Stomach (tissue), 9 donors: Measurements from ENCODE around the gene DCST2. TPM values are rescaled to one million over a fixed set of nuclear protein-coding genes. Genes with fewer than 3 reads are reported as not detected.
A peak's percentile ranks its signal among the peaks of the same experiment; 100 is the strongest.

Experiments
- DNase-seq, 2 donors: peaks; one replicate each; pipeline versions ENCODE4 v3.0.0 to v3.0.0-alpha.2; 2013 to 2019
- H3K27ac ChIP-seq, 5 donors: fragments of 200-600 bp in 4 of 5; sonication (generic) in 4 of 5; one replicate each; pipeline ENCODE4 v1.5.1; 2013 to 2019; ENCODE audit warnings: mild to moderate bottlenecking in 1 of 5, moderate library complexity in 1 of 5
- H3K27me3 ChIP-seq, 3 donors: fragments of 200-600 bp; sonication (generic); one replicate each; pipeline ENCODE4 v1.5.1; 2017 to 2019; ENCODE audit warnings: mixed run types in 1 of 3
- H3K36me3 ChIP-seq, 4 donors: fragments of 200-600 bp; sonication (generic); 1 replicate in 3 of 4; 2 replicates in 1 of 4; pipeline ENCODE4 v1.5.1; 2016 to 2019
- H3K4me1 ChIP-seq, 4 donors: fragments of 200-600 bp; sonication (generic); one replicate each; pipeline ENCODE4 v1.5.1; 2016 to 2019
- H3K4me3 ChIP-seq, 4 donors: fragments of 200-600 bp; sonication (generic) in 3 of 4; one replicate each; pipeline ENCODE4 v1.5.1; 2016 to 2019; ENCODE audit warnings: mild to moderate bottlenecking in 1 of 4
- H3K9me3 ChIP-seq, 4 donors: fragments of 200-600 bp; sonication (generic); one replicate each; pipeline ENCODE4 v1.5.1; 2016 to 2019
- EP300 ChIP-seq: sonication (generic); formaldehyde crosslinking; IDR thresholded peaks from one replicate; pipeline ENCODE4 v1.6.1; 2017; ENCODE audit warnings: antibody characterized with exemption
- POLR2A ChIP-seq, 4 donors: fragments of 450-650 bp; IDR thresholded peaks; one replicate each; pipeline ENCODE4 v1.6.1; 2016; ENCODE audit warnings: antibody characterized with exemption in 4 of 4, control low read depth in 2 of 4, mild to moderate bottlenecking in 1 of 4, moderate library complexity in 1 of 4
- POLR2AphosphoS5 ChIP-seq, 3 donors: sonication (generic); formaldehyde crosslinking; IDR thresholded peaks; one replicate each; pipeline ENCODE4 v1.6.1; 2016; ENCODE audit warnings: antibody characterized with exemption in 3 of 3
- WGBS, 5 donors: extraction: QIAGEN DNeasy Blood & Tissue Kit in 3 of 5; methylation state at CpG; one replicate each; pipeline versions ENCODE4 v1.1.5 to v1.1.7; 2013 to 2018; 5-methylcytosine and 5-hydroxymethylcytosine counted together
- intact Hi-C: fragments of 100-400 bp; cut with DNase I; formaldehyde crosslinking; loops from one replicate; pipeline ENCODE4 v1.15.1; 2023; ENCODE audit warnings: low total_unique reads
- polyA plus RNA-seq, 3 donors: library from polyadenylated mRNA; stranded (reverse); fragments of 200-250 nt; gene quantifications; one replicate each; pipeline ENCODE4 v1.2.3, GENCODE V29; 2013
- total RNA-seq, 5 donors: library from RNA; depleted of rRNA; stranded (reverse); fragments of >200 nt; gene quantifications; one replicate each; pipeline versions ENCODE4 v1.1.0 to v1.2.3, GENCODE V29; 2014 to 2016
- TF ChIP-seq, protein P1 (sequence below), 7 experiments: fragments of 450-650 bp in 4 of 7; fragments of 200-600 bp in 3 of 7; sonication (generic) in 3 of 7; IDR thresholded peaks; one replicate each; pipeline ENCODE4 v1.5.1; 2016 to 2019; ENCODE audit warnings: antibody characterized with exemption in 7 of 7, control low read depth in 2 of 7, mild to moderate bottlenecking in 1 of 7
- donor health status: healthy with polysubstance abuse.
- donor health status: Bipolar disorder and iron deficiency.
- donor health status: healthy.

Gene DCST2
- total and polyA plus RNA-seq, 8 donors = 1.6 to 158 (median 6.4) TPM; not detected in 4

GRCh38 chr1:155044365-155044764 is 10.8 kb upstream of the DCST2 start:
- Histone ChIP-seq H3K4me1 (peaks cover 14 to 39% (median 32%) of the 10 kb centered on the region in 4 donors), H3K27ac (peak overlapping the region; percentile 53 to 81 (median 77)), H3K36me3 (no peaks in the 10 kb centered on the region), H3K9me3 (no peaks in the 10 kb centered on the region), H3K27me3 (no peaks in the 10 kb centered on the region), H3K4me3 (no peak overlapping the region)
- WGBS, 5 donors = 83 to 90% (median 87%) methylated on average over 6 of the region's 6 CpGs
- DNase-seq = no peak
- TF ChIP-seq, protein P1, sequence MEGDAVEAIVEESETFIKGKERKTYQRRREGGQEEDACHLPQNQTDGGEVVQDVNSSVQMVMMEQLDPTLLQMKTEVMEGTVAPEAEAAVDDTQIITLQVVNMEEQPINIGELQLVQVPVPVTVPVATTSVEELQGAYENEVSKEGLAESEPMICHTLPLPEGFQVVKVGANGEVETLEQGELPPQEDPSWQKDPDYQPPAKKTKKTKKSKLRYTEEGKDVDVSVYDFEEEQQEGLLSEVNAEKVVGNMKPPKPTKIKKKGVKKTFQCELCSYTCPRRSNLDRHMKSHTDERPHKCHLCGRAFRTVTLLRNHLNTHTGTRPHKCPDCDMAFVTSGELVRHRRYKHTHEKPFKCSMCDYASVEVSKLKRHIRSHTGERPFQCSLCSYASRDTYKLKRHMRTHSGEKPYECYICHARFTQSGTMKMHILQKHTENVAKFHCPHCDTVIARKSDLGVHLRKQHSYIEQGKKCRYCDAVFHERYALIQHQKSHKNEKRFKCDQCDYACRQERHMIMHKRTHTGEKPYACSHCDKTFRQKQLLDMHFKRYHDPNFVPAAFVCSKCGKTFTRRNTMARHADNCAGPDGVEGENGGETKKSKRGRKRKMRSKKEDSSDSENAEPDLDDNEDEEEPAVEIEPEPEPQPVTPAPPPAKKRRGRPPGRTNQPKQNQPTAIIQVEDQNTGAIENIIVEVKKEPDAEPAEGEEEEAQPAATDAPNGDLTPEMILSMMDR (IDR thresholded peaks at IDR 0.05) = no peak
- TF ChIP-seq POLR2A (IDR thresholded peaks at IDR 0.05) (no peak), EP300 (no peak), POLR2AphosphoS5 (IDR thresholded peaks at IDR 0.05) (no peak)
- intact Hi-C loops = no loop called here

DNA sequence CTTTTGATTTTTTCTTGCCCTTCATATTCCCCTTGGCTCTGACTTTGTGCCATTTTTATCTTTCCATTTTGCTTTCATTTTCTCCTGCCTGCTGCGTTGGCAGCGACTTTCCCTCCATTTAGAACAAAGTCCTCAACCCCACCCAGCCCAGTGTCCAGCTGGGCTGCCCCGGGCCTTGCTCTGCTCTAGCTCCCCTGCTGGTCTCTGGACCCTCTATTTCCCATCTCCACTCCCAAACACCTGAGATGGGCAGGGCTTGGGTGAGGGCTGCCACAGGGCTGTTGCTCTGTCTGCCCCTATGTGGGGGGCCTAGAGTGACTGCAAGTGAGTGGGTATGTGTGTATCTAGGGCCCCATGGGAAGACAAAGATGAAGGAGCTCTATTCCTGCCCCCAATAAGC is 10.2 kb upstream of the DCST2 start:
- Histone ChIP-seq H3K4me3 (no peak overlapping the region), H3K27ac (peak overlapping the region; percentile 53 to 81 (median 77))
- intact Hi-C loops = no loop called here

DNA sequence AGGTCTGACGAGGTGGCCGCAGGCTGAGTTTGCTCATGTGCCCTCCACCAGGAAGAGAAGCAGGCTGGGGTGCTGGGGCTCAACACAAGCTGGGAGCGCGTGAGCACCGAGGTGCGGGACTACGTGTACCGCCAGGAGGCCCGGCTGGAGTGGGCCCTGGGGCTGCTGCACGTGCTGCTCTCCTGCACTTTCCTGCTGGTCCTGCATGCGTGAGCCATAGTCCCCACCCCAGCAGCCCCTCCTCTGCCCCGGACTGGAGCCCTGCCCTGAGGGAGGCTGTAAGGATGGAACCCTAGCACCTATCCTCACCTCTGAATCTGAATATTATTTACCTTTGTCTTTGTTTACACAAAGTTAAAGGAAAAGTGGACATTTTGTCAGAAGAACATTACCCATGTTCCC is 9.7 kb upstream of the DCST2 start:
- DNase-seq = peak; percentile 55 to 76

More for the DNA sequence above, 10.2 kb upstream of the DCST2 start:
- WGBS, 5 donors = 29 to 75% (median 47%) methylated on average over 3 of the region's 3 CpGs
- Histone ChIP-seq H3K4me1 (peaks cover 17 to 39% (median 32%) of the 10 kb centered on the region in 4 donors), H3K9me3 (no peaks in the 10 kb centered on the region), H3K36me3 (no peaks in the 10 kb centered on the region), H3K27me3 (no peaks in the 10 kb centered on the region)
- TF ChIP-seq POLR2A (IDR thresholded peaks at IDR 0.05) = no peak
- TF ChIP-seq, protein P1 (IDR thresholded peaks at IDR 0.05) = no peak
- peak in 1 of 3 donors; percentile 12 for TF ChIP-seq POLR2AphosphoS5 (IDR thresholded peaks at IDR 0.05)
- TF ChIP-seq EP300 = no peak
- peak; percentile 50 to 66 for DNase-seq

DNA sequence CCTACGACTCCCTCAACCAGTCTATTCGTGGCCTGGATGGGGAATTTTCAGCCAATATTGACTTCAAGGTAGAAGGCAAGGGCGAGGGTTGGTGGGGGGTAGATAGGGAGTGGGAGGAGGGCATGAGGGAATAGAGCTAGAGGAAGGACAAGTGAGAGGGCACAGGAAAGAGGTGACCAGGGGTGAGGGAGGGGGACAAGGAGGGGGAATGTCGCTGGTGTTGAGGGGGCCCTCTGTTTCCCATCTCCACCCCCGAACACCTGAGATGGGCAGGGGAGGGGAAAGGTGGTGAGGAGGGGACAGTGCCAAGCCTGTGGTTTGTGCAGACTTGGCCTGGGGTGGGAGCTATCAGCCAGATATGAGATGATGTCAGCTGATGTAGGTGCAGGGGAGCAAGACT is 9.2 kb upstream of the DCST2 start:
- TF ChIP-seq EP300 = no peak
- TF ChIP-seq, protein P1 (IDR thresholded peaks at IDR 0.05) = no peak
- TF ChIP-seq POLR2A (IDR thresholded peaks at IDR 0.05) = no peak
- no peak for TF ChIP-seq POLR2AphosphoS5 (IDR thresholded peaks at IDR 0.05)
- Histone ChIP-seq H3K27me3 (no peaks in the 10 kb centered on the region), H3K36me3 (no peaks in the 10 kb centered on the region), H3K9me3 (no peaks in the 10 kb centered on the region), H3K27ac (peak overlapping the region in 3 of 5 donors; percentile 53 to 81 (median 77)), H3K4me3 (no peak overlapping the region), H3K4me1 (peaks cover 24 to 45% (median 36%) of the 10 kb centered on the region in 4 donors)
- intact Hi-C loops = no loop called here
- no peak for DNase-seq
- 73 to 83% (median 76%) methylated on average over 5 of the region's 5 CpGs for WGBS, 5 donors

More for the DNA sequence above, 9.7 kb upstream of the DCST2 start:
- no peaks in the 10 kb centered on the region for H3K9me3 ChIP-seq
- no peaks in the 10 kb centered on the region for H3K36me3 ChIP-seq
- H3K4me1 ChIP-seq = peaks cover 21 to 43% (median 35%) of the 10 kb centered on the region in 4 donors
- intact Hi-C loops = no loop called here
- TF ChIP-seq POLR2A (IDR thresholded peaks at IDR 0.05) (no peak), EP300 (no peak), POLR2AphosphoS5 (IDR thresholded peaks at IDR 0.05) (no peak)
- TF ChIP-seq, protein P1 (IDR thresholded peaks at IDR 0.05) = no peak
- WGBS, 5 donors = 25 to 45% (median 36%) methylated on average over 12 of the region's 12 CpGs
- peak overlapping the region; percentile 44 to 81 (median 54) for H3K27ac ChIP-seq
- peak overlapping the region in 1 of 4 donors; percentile 9 for H3K4me3 ChIP-seq
- no peaks in the 10 kb centered on the region for H3K27me3 ChIP-seq
